Transverse colon (tissue), 4 donors: ENCODE data around the gene HOXA13.

Experiments used
- CTCF ChIP-seq, 5 experiments: fragments of 200-600 bp in 3 of 5; fragments of 450-650 bp in 2 of 5; sonication (generic) in 3 of 5; IDR thresholded peaks; 1 replicate in 2 of 5; 2 replicates in 3 of 5; pipeline ENCODE4 v1.5.1; 2016 to 2017; ENCODE audit warnings: antibody characterized with exemption in 5 of 5, inconsistent platforms in 3 of 5, mild to moderate bottlenecking in 2 of 5, moderate library complexity in 1 of 5
- EP300 ChIP-seq: sonication (generic); formaldehyde crosslinking; IDR thresholded peaks from one replicate; pipeline ENCODE4 v1.6.1; 2017; ENCODE audit warnings: antibody characterized with exemption, low read depth
- POLR2A ChIP-seq: fragments of 450-650 bp; IDR thresholded peaks from one replicate; pipeline ENCODE4 v1.6.1; 2016; ENCODE audit warnings: antibody characterized with exemption, mild to moderate bottlenecking, moderate library complexity
- POLR2AphosphoS5 ChIP-seq, 3 donors: sonication (generic); formaldehyde crosslinking; IDR thresholded peaks; one replicate each; pipeline ENCODE4 v1.6.1; 2016; ENCODE audit warnings: antibody characterized with exemption in 3 of 3

GRCh38 chr7:27215356-27215755, 15.5 kb upstream of the HOXA13 start:
- TF ChIP-seq CTCF (IDR thresholded peaks at IDR 0.05): no peak
- TF ChIP-seq POLR2A: no peak
- TF ChIP-seq POLR2AphosphoS5 (IDR thresholded peaks at IDR 0.05): no peak
- no peak for TF ChIP-seq EP300
